Prostate gland (tissue), 2 donors: Measurements from ENCODE around the gene RALY. TPM values are rescaled to one million over a fixed set of nuclear protein-coding genes. Genes with fewer than 3 reads are reported as not detected.

Experiments used
- DNase-seq: peaks from one replicate; pipeline ENCODE4 v3.0.0-alpha.2; 2019; ENCODE audit warnings: low spot score
- H3K27ac ChIP-seq, 2 donors: fragments of 200-600 bp; sonication (generic); 2 replicates each; pipeline ENCODE4 v1.5.1; 2017 to 2019
- H3K27me3 ChIP-seq: fragments of 200-600 bp; sonication (generic); replicated peaks from 2 replicates; pipeline ENCODE4 v1.5.1; 2019; ENCODE audit not compliant: insufficient read depth
- H3K36me3 ChIP-seq, 2 donors: fragments of 200-600 bp; sonication (generic); 1 replicate in 1 of 2; 2 replicates in 1 of 2; pipeline versions ENCODE4 v1.5.1 to v1.8.1; 2017 to 2019
- H3K4me1 ChIP-seq: fragments of 200-600 bp; sonication (generic); replicated peaks from 2 replicates; pipeline ENCODE4 v1.5.1; 2019
- H3K4me3 ChIP-seq, 2 donors: fragments of 200-600 bp; sonication (generic); 2 replicates each; pipeline ENCODE4 v1.5.1; 2017 to 2019
- H3K9me3 ChIP-seq: fragments of 200-600 bp; sonication (generic); 2 replicates; pipeline ENCODE4 v1.5.1; 2017
- CTCF ChIP-seq, 4 experiments: fragments of 200-600 bp in 2 of 4; fragments of 450-650 bp in 2 of 4; sonication (generic) in 2 of 4; IDR thresholded peaks; 1 replicate in 3 of 4; 2 replicates in 1 of 4; pipeline ENCODE4 v1.5.1; 2016 to 2019; ENCODE audit warnings: antibody characterized with exemption in 4 of 4, mild to moderate bottlenecking in 2 of 4, moderate library complexity in 2 of 4
- POLR2A ChIP-seq: fragments of 450-650 bp; IDR thresholded peaks from one replicate; pipeline ENCODE4 v1.6.1; 2016; ENCODE audit warnings: antibody characterized with exemption, mild to moderate bottlenecking
- POLR2AphosphoS5 ChIP-seq: sonication (generic); formaldehyde crosslinking; IDR thresholded peaks from one replicate; pipeline ENCODE4 v1.6.1; 2017; ENCODE audit warnings: antibody characterized with exemption
- WGBS: methylation state at CpG from one replicate; pipeline ENCODE4 v1.1.5; 2018; 5-methylcytosine and 5-hydroxymethylcytosine counted together
- intact Hi-C: fragments of 100-400 bp; cut with DNase I; formaldehyde crosslinking; loops from one replicate; pipeline ENCODE4 v1.14.2; 2022
- total RNA-seq, 2 donors: library from RNA; depleted of rRNA; stranded (reverse); fragments of >200 nt; gene quantifications; one replicate each; pipeline ENCODE4 v1.1.0, GENCODE V29; 2016

Gene RALY
- total RNA-seq, 2 donors from 2014 or later = 120 to 187 TPM

- no peaks in the 10 kb centered on the region for H3K4me1 ChIP-seq
- TF ChIP-seq POLR2A (no peak), POLR2AphosphoS5 (no peak), CTCF (IDR thresholded peaks at IDR 0.05) (no peak)
- WGBS = 98% methylated on average over 1 of the region's 1 CpG
Measured at GRCh38 chr20:34011275-34011674, 17.6 kb downstream of the RALY start.

DNA sequence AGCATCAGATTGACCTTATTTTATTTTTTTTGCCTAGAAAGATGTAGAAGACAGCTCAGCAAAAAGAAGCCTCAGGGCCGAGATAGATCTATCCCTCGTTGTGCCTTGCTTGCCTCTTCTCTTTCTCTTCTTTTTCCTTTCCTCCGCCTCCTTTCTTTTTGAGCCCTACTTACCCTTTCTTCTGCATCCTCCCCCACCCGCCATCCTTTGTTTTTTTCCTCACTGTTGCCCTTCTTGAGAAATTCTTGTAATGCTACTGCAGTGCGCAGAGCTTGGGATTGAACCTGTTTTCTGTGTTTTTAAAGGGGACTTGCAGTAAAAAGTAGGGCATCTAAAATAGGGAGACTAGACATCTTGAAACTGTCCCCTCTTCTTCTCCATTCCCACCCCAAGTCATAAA lies 18.6 kb downstream of the RALY start:
- Histone ChIP-seq H3K27me3 (no peaks in the 10 kb centered on the region), H3K4me1 (no peaks in the 10 kb centered on the region), H3K4me3 (no peak overlapping the region), H3K27ac (no peak overlapping the region), H3K9me3 (no peaks in the 10 kb centered on the region), H3K36me3 (no peaks in the 10 kb centered on the region)
- no peak for DNase-seq
- TF ChIP-seq POLR2AphosphoS5 (no peak), POLR2A (no peak), CTCF (IDR thresholded peaks at IDR 0.05) (no peak)
- WGBS = 93% methylated on average over 5 of the region's 5 CpGs
- intact Hi-C loops = no loop called here

More at GRCh38 chr20:34011275-34011674, 17.6 kb downstream of the RALY start:
- Histone ChIP-seq H3K36me3 (no peaks in the 10 kb centered on the region), H3K27ac (no peak overlapping the region), H3K9me3 (no peaks in the 10 kb centered on the region), H3K4me3 (no peak overlapping the region), H3K27me3 (no peaks in the 10 kb centered on the region)
- intact Hi-C loops = no loop called here
- no peak for DNase-seq

DNA sequence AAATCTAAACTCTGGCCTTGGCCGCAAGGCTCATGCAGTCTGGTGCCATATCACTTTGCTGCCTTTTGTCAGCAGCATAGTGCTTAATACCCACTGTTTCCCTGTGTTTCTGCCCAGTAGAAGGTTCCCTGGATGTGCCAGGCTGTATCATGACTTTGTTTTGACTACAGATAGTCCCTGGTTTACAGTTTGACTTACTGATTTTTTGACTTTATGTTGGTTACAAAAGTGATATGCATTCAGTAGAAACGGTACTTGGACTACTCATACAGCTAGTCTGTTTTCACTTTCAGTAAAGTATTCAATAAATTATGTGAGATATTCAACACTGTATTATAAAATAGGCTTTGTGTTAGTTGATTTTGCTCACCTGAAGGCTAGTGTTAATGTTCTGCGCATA lies 19.0 kb downstream of the RALY start:
- H3K4me3 ChIP-seq = no peak overlapping the region
- DNase-seq = no peak
- no peaks in the 10 kb centered on the region for H3K4me1 ChIP-seq
- H3K27me3 ChIP-seq = no peaks in the 10 kb centered on the region
- H3K9me3 ChIP-seq = no peaks in the 10 kb centered on the region
- intact Hi-C loops = no loop called here
- WGBS = 80% methylated on average over 3 of the region's 3 CpGs
- no peak overlapping the region for H3K27ac ChIP-seq
- no peaks in the 10 kb centered on the region for H3K36me3 ChIP-seq
- TF ChIP-seq POLR2AphosphoS5 (no peak), POLR2A (no peak), CTCF (IDR thresholded peaks at IDR 0.05) (no peak)

DNA sequence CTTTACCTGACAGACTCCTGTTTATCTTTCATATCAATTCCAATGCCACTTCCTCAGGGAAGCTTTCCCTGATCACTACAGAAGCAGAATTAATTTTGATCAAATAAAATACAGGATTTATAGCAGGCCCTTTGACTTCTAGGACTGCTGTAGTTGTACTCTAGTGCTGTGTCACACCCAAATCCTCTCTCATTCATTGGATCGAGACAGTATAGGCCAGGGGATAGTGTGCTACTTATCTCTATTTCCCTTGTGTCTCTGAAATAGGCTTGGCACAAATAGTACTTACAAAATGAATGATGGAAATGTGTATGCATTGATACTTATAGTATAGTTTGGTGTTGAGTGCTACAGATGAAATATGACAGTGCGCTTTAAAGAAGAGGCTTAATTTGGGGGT lies 19.8 kb downstream of the RALY start:
- no peaks in the 10 kb centered on the region for H3K27me3 ChIP-seq
- no peak overlapping the region for H3K4me3 ChIP-seq
- no peak for TF ChIP-seq CTCF (IDR thresholded peaks at IDR 0.05)
- no peaks in the 10 kb centered on the region for H3K36me3 ChIP-seq
- H3K27ac ChIP-seq = no peak overlapping the region
- intact Hi-C loops = no loop called here
- DNase-seq = no peak
- no peaks in the 10 kb centered on the region for H3K9me3 ChIP-seq
- 94% methylated on average over 2 of the region's 2 CpGs for WGBS
- no peaks in the 10 kb centered on the region for H3K4me1 ChIP-seq

- Histone ChIP-seq H3K36me3 (no peaks in the 10 kb centered on the region), H3K4me1 (no peaks in the 10 kb centered on the region), H3K4me3 (no peak overlapping the region), H3K27me3 (no peaks in the 10 kb centered on the region), H3K9me3 (no peaks in the 10 kb centered on the region), H3K27ac (no peak overlapping the region)
- 83% methylated on average over 1 of the region's 1 CpG for WGBS
- intact Hi-C loops = no loop called here
- TF ChIP-seq CTCF (IDR thresholded peaks at IDR 0.05) (no peak), POLR2A (no peak), POLR2AphosphoS5 (no peak)
- no peak for DNase-seq
Measured at GRCh38 chr20:34014878-34015277, 21.2 kb downstream of the RALY start.
